GM21390 (cell line): Measurements from ENCODE around the gene DLK2.
A peak's percentile ranks its signal among the peaks of the same experiment; 100 is the strongest.

ENCODE experiments used
- ATAC-seq: cut with Tn5 transposase; IDR thresholded peaks from one replicate; pipeline ENCODE4 v1.9.1; 2021; ENCODE audit not compliant: unreplicated experiment

The DLK2 gene

DNA sequence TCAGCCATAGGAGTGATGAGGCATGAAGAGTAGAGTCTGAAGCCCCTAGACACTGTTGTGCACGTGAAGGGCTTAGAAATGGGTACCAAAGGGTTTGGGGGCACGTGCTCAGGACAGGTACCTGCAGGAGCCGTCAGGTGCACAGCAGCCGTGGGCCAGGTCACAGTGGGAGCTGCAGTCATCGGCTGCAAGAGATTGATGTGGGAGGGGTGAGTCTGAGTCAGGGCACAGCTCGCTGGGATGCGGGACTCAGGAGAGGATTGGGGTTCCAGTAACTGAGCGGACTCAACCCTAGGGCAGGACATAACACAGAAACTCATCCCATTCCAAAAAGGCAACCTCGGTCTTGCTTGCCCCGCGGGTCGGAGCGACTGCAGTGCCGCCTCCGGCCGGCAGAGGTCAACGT lies 1.1 kb downstream of the DLK2 start:
- no peak for ATAC-seq

DNA sequence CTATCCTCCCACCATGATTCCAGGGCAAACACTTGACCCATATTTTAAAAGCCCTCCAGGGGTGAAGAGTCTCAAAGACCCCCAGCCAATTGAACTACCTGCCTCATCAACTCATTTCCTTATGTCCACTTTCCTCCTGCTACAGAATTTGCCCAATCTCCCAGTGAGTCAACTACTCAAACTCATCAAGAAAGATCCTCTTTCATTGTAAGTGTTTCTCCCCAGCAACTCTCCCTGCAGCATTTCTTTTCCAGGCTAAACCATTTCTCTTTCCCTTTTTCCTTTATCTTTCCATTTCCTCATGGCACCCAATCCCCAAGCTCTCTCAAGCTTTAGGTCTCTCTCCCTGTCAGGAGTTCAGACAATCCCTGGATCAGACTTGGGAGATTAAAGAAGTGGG lies 1.5 kb downstream of the DLK2 start:
- no peak for ATAC-seq

DNA sequence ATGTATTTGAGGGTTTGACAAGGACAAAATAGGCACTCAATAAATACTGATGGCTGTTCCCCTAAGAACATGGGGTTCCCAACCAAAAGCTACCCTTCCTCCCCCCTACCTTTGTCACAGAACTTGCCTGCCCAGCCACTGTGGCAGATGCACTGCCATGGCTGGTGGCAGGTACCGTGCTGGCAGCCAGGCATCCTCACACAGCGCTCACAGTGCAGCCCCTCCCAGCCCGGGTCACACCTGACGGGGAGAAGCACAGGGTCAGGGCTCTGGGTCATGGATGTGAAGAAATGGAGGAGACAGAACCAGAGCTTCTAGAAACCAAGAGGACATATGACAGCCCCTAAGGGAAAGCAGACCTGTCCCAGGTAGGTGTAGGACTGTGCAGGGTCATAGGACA lies 2.5 kb downstream of the DLK2 start:
- ATAC-seq, result no peak

DNA sequence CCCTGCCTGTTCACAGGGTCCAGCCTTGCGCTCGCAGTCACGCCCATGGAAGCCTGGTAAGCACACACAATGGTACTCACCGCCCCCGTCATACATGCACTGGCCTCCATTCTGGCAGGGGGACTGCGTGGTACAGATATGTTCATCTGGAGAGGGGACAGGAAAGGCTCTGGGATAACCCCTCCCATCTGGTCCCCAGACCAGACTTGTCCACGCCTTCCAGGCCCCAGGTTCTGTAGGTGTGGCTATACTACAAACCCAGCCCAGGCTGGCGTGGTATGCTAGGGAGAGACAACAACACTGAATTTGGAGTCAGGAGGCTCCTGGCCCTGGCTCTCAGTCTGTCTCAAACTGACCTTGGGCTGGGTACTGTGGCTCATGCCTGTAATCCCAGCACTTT lies 3.4 kb downstream of the DLK2 start:
- no peak for ATAC-seq

DNA sequence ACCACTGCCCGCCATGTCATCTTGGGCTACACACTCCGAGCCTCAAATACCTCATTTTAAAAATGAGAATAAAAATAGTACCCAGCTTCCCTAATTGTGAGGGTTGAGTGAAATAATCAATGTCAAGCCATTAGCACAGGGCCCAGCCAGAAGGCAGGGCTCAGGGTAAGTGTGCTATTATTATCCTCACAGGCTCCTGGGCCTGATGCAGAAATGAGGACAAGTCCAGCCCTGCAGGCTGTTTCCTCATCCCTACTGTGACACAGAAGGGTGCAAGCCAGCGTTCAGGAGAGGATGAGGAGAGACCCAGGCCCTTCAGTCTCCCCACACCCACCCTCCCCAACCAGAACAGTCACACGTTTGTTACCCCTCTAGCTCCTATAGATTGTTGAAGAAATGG lies 4.0 kb downstream of the DLK2 start:
- no peak for ATAC-seq

DNA sequence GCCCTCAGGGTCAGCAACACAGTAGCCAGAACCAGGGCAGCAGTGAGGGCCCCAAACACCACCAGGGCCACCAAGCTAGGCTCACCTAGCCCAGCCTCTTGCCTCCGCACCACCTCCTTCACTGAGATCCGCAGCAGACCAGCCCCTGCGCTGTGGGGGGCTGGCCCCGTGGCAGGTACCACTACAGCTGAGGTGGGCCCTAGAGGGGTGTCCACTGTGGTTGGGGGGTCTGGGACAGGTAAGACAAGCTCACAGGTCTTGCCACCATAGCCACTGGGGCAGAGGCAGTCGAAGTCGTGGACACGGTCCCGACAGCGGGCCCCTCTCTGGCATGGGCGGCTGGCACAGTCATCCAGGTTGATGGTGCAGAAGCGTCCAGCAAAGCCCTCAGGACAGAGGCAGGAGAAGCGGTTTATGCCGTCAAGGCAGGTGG lies 4.6 kb downstream of the DLK2 start:
- ATAC-seq, result no peak

DNA sequence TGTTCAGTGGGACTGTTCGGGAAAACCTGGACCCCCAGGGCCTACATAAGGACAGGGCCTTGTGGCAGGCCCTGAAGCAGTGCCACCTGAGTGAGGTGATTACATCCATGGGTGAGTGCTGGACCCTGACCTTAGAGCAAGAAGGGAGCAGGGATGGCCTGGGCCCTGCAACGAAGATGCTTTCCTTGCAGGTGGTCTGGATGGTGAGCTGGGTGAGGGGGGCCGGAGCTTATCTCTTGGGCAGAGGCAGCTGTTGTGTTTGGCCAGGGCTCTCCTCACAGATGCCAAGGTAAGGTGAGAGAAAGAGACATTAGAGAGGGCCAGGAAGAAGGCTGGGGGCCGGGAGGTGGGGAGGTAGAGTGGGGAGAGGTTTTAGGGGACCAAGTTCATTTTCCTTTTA lies 6.4 kb downstream of the DLK2 start:
- no peak for ATAC-seq

DNA sequence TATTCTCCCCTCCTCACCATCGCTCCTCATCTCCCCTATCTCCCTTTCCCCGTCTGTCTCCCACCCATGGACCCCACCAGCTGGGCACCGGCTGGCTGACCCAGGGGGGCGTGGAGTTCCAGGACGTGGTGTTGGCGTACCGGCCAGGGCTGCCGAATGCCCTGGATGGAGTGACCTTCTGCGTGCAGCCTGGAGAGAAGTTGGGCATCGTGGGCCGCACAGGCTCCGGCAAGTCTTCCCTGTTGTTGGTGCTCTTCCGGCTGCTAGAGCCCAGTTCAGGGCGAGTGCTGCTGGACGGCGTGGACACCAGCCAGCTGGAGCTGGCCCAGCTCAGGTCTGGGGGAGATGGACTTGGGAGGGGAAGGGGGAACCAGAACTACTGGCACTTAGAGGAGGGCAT lies 7.7 kb downstream of the DLK2 start:
- no peak for ATAC-seq

DNA sequence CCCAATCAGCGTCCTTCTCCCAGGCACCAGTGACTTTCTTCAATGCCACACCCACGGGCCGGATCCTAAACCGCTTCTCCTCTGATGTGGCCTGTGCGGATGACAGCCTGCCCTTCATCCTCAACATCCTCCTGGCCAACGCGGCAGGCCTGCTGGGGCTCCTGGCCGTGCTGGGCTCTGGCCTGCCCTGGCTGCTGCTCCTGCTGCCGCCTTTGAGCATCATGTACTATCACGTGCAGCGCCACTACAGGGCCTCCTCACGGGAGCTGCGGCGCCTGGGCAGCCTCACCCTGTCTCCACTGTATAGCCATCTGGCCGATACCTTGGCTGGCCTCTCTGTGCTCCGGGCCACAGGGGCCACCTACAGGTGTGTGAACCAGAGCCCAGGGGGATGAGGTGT lies 9.8 kb downstream of the DLK2 start:
- ATAC-seq, result no peak

DNA sequence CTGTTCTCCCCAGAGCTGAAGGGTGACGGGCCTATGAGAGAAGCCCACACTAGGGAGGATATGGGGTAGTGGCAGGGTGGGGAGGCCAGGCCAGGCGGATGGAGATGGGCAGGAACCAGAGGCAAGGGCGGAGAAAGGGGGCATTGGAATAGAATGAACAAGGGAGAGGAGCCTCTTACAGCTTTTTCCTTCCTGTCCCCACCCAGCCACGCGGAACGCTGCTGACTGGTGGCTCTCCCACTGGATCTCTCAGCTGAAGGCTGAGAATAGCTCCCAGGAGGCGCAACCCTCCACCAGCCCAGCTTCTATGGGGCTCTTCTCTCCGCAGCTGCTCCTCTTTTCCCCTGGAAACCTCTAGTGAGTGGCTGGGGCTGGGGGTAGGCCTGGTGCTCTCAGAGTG lies 10.8 kb downstream of the DLK2 start:
- no peak for ATAC-seq

DNA sequence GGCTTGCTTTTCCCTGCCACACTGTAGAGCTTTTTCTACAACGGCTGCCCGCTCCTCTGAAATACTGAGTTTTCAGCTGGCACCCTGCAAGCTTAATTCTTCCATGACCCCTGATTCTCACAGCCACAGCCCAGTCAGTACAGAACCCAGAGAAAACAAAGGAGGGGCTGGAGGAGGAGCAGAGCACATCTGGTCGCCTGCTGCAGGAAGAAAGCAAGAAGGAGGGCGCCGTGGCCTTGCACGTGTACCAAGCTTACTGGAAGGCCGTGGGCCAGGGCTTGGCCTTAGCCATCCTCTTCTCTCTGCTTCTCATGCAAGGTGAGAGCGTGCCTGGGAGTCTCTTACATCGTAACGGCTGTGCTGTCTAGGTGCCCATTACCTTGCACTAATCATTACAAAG lies 11.3 kb downstream of the DLK2 start:
- no peak for ATAC-seq

DNA sequence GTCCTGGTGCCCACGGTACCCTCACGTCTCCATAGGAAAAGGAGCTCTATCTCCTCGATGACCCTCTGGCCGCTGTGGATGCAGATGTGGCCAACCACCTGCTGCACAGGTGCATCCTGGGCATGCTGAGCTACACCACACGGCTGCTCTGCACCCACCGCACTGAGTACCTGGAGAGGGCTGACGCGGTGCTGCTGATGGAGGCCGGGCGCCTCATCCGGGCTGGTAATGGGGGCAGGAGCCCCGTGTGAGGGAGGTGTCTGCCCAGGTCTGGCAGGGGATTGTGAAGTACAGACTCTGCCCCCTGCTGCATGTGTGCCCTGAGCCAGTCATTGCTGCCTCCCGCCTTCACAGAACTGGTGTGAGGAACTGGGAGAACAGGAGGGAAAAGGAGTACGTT lies 12.4 kb downstream of the DLK2 start:
- ATAC-seq, result no peak

DNA sequence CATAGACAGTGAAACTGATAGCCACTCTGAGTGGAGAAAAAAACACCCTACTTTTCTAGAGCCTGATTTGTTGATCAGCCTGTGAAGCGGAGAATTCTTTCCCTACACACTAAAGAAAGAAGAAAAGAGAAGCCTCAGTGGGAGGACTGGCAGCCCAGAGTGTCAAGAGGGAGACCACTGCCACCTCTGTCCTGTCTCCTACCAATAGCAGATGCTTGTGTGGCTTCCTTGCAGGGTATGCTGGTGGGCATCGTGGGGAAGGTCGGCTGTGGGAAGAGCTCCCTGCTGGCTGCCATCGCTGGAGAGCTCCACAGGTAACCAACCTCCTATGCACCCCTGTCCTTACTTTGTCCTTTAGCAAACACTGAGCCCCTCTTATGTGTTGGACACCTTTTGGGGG lies 17.6 kb downstream of the DLK2 start:
- no peak for ATAC-seq

DNA sequence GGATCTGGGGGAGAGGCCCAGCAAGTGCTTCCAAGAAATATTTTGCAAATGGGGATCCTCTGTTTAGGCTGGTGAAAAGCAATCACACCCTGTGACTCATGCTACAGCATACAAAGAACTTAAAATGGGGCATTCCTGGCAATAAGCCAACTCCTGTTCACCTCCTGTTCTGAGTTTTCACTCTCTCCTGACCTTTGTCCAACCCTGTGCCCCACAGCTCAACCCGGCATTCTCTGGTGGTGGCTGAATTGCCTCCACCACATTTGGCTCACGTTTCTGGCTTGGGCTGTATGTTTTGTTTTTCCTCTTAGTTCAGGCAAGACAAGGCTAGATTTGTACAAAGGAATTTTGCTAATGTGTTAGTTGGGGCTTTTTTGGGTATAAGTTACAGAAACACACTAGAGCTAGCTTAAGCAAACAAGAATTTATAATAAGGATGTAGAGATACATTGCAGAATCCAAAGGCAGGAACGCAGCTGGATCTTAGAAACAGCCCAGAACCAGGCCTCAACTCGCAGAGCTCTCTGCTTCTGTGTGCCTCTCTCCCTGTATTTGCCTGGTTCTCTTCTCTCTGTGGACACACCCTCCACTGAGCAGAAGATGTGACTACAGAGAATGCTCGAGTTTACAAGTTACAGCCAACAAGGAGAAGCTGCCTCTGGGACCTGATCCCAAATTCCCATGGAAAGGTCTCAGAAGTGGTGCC lies 18.6 kb downstream of the DLK2 start:
- no peak for ATAC-seq

DNA sequence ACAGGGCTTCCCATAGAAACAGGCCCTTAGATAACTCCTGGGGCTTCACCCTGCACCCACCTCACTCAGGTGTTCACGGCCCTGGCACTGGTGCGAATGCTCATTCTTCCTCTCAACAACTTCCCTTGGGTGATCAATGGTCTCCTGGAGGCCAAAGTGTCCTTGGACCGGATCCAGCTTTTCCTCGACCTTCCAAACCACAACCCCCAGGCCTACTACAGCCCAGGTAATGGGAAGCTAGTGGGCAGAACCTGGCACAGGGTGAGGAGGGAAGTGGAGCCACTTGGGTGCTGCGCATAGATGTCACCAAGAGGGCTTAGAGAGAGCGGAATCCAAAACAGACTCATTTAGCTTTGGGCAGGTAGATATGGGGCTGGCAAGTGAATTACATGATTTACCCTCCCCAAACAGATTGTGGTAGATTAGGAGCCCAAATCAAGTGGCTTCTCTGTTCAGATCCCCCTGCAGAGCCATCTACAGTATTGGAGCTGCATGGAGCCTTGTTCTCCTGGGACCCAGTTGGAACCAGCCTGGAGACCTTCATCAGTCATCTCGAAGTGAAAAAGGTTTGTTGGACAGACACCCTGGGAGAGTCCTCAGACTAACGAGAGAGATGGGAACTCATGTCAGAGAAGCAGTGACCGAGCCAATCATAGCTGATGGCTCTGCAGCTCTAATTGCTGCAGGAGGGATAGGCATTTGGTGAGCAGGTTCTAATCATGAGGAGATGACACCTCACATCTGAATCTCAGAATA lies 19.5 kb downstream of the DLK2 start:
- no peak for ATAC-seq

DNA sequence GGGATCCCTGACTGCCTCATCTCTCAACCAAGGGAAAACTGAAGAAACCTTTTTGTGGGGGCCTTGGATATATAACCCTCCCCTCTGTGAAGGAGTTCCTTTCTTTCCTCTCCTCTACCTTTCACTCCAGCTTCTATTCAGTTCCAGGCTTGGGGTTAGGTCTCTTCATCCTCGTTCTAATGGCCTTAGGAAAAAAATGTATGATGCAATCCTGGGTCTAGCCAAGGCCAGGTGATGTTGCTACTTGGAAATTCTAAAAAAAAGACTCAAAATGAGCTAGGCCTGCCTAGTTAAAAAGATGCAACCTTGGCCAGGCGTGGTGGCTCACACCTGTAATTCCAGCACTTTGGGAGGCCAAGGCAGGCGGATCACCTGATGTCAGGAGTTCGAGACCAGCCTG lies 20.4 kb downstream of the DLK2 start:
- ATAC-seq, result no peak

DNA sequence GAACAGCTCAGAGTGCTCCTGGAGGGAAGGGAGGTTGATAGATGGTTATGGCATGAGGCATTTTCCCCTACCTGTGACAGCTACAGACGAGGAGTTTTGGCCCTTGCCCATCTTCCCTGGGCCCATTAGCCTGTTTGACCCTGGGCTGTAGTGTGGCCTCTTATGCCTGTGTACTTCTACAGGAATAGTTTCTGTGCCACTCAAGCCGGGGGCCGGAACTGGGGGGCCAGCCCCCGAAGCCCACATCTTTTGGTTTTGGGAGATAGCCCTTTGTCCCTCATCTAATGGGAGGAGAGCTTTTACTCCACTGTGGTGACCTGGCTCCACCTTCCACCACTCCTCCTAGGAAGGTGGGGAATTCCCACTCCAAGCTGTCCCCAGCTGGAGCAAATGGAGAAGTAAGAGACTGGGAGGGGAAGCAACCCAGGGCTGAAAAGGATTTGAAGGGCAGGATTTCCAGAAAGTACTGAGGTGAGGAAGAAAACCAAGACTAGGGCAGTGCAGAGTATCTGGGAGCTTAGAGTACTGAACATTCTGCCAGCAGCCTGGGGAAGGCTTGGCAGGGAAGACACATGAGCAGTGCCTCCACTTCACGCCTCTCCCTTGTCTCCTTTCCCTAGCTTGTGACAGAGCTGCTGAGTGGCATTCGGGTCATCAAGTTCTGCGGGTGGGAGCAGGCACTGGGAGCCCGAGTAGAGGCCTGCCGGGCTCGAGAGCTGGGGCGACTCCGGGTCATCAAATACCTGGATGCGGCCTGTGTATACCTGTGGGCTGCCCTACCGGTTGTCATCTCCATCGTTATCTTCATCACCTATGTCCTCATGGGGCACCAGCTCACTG lies 21.1 kb downstream of the DLK2 start:
- ATAC-seq, result no peak

DNA sequence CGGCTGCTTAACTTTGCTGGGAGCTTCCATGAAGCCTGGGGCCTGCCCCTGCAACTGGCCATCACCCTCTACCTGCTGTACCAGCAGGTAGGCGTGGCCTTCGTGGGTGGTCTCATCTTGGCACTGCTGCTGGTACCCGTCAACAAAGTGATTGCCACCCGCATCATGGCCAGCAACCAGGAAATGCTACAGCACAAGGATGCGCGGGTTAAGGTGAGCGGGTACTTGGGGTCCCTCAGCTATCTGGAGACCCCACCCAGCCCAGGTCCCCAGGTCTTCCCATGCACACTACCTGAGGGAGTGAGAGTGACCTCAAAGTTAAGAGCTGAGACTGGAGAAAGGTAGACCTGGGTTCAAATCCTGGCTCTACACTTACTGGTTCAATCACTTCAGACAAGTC lies 22.2 kb downstream of the DLK2 start:
- ATAC-seq, result no peak

DNA sequence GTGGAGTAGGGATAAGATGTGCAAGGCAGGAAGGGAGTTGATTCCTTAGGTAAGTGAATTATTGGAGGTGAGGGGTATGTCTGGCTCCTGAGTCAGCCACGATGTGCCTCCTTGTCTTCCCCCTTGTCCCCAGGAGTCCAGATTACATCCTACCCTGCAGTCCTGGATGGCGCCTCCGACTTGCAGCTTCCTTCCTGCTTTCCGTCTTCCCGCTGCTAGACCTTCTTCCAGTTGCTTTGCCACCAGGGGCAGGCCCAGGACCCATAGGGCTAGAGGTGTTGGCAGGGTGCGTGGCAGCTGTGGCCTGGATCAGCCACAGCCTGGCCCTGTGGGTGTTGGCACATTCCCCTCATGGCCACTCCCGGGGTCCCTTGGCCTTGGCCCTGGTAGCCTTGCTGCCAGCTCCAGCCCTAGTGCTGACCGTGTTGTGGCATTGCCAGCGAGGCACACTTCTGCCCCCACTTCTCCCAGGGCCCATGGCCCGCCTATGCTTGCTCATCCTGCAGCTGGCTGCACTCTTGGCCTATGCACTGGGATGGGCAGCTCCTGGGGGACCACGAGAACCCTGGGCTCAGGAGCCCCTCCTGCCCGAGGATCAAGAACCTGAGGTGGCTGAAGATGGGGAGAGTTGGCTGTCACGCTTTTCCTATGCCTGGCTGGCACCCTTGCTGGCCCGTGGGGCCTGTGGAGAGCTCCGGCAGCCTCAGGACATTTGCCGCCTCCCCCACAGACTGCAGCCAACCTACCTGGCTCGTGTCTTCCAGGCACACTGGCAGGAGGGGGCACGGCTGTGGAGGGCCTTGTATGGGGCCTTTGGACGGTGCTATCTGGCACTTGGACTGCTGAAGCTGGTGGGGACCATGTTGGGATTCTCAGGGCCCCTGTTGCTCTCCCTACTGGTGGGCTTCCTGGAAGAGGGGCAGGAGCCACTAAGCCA lies 23.1 kb downstream of the DLK2 start:
- ATAC-seq, result no peak

DNA sequence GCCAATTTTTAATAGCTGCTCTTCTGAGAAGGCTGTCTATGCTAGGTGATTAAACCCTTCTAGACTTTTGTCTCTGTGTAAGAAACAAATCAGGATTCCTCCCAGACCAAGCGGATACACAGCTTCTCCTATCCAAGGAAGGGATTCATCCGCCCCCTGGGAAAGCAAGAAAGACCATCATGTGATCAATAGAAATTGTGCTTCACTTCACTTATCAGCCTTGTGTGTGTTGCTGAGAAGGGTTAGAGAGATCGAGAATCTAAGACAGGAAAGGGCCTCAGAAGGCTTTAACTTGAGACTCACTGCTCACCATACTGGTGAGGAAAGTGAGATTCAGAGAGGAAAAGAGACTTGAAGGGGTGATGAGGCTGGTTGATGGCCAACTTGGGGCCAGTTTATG lies 26.5 kb downstream of the DLK2 start:
- no peak for ATAC-seq

DNA sequence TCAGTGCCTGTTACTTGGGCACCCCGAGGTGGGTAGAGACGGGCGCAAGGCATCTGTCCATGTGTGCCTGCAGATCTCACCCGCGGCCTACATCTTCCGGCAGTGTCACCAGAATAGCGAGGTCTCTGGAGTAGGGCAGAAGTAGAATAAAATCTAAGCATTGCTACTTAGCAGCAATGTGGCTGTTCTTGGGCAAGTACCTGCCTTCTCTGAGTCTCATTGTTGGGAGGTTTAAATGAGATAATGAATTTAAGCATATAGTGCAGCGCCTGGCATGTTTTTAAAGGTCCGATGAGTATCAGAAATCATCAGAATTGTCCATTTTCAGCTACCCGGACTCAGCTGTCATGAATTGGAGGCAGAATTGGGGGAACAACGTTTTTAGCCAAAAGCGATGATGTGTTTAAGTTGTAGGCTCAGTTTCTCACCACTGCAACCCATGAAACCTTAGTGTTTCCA lies 27.2 kb downstream of the DLK2 start:
- peak; percentile 36 for ATAC-seq
